Upper lobe of right lung (tissue), 1 donor: Measurements from ENCODE around the gene ELF2. TPM values are rescaled to one million over a fixed set of nuclear protein-coding genes. Genes with fewer than 3 reads are reported as not detected.
"Not testable (repeated sequence)": the region's sequence is repeated elsewhere in the genome, so short reads cannot be mapped to it uniquely, and the experiment has no call there.

Experiments used
- ATAC-seq: fragments of 200-7000 bp; cut with Tn5 transposase; one replicate; pipeline ENCODE4 v1.9.1; 2020; ENCODE audit warnings: mild to moderate bottlenecking, moderate library complexity
- DNase-seq: peaks from one replicate; pipeline ENCODE4 v3.0.0-alpha.2; 2020
- H3K27ac ChIP-seq: fragments of 200-600 bp; one replicate; pipeline ENCODE4 v1.8.0; 2022
- H3K27me3 ChIP-seq: fragments of 200-600 bp; one replicate; pipeline ENCODE4 v1.8.0; 2022; ENCODE audit warnings: mild to moderate bottlenecking
- H3K36me3 ChIP-seq: fragments of 200-600 bp; one replicate; pipeline ENCODE4 v1.8.0; 2022
- H3K4me1 ChIP-seq: fragments of 200-600 bp; one replicate; pipeline ENCODE4 v1.8.0; 2022
- H3K4me3 ChIP-seq: fragments of 200-600 bp; one replicate; pipeline ENCODE4 v1.8.0; 2022; ENCODE audit warnings: mild to moderate bottlenecking
- H3K9me3 ChIP-seq: fragments of 200-600 bp; one replicate; pipeline ENCODE4 v1.8.0; 2022
- intact Hi-C: fragments of 100-400 bp; cut with DNase I; formaldehyde crosslinking; loops from one replicate; pipeline ENCODE4 v1.11.0; 2022
- total RNA-seq: library from RNA; stranded (reverse); fragmentation: NEBNext Ultra II Directional; extraction: Animal tissue kit (Norgen Biotek cat#: 25700); gene quantifications from one replicate; pipeline ENCODE4 v1.2.1, GENCODE V29; 2021
- TF ChIP-seq, protein P1 (sequence below): fragments of 200-600 bp; IDR thresholded peaks from one replicate; pipeline ENCODE4 v1.8.0; 2022; ENCODE audit warnings: antibody characterized with exemption
- donor health status: DM: no; HTN: yes; CAD: no; lungs with severe emphysema.

The ELF2 gene
- total RNA-seq, 1 donor from 2014 or later, result 48.2 TPM

DNA sequence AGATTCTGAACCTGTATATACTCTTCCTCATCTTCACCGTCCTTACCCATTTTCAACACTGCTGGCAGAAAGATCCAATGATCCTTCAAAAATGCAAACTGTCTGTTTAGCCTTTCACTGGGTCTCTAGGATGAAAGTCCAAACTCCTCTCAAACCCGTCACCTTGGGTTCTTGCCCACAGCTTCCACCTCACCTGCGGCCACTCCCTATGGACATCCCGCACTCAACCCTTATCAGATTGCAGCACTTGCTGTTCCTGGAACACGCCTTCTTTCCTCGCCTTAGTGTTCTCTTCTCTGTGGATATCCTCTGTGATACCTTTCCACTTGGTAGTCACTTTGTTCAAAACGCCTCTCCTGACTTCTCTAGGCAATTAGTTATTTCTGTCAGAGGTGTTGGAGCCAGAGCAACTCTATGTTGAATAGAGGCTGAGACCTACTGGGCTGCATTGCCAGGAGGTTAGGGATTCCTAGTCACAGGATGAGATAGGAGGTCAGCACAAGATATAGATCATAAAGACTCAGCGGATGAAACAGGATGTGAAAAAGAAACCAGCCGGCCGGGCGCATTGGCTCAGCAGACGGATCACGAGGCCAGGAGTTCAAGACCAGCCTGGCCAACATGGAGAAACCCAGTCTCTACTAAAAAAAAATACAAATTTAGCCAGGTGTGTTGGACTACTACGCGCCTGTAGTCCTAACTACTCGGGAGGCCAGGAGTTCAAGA, 165.6 kb downstream of the ELF2 start:
- Histone ChIP-seq H3K36me3 (no peaks in the 10 kb centered on the region), H3K4me1 (peaks cover 6% of the 10 kb centered on the region), H3K27ac (no peak overlapping the region), H3K4me3 (no peak overlapping the region), H3K9me3 (no peaks in the 10 kb centered on the region), H3K27me3 (no peaks in the 10 kb centered on the region)
- intact Hi-C loops, result no loop called here
- DNase-seq, result no peak
- no peak for ATAC-seq
- TF ChIP-seq, protein P1, sequence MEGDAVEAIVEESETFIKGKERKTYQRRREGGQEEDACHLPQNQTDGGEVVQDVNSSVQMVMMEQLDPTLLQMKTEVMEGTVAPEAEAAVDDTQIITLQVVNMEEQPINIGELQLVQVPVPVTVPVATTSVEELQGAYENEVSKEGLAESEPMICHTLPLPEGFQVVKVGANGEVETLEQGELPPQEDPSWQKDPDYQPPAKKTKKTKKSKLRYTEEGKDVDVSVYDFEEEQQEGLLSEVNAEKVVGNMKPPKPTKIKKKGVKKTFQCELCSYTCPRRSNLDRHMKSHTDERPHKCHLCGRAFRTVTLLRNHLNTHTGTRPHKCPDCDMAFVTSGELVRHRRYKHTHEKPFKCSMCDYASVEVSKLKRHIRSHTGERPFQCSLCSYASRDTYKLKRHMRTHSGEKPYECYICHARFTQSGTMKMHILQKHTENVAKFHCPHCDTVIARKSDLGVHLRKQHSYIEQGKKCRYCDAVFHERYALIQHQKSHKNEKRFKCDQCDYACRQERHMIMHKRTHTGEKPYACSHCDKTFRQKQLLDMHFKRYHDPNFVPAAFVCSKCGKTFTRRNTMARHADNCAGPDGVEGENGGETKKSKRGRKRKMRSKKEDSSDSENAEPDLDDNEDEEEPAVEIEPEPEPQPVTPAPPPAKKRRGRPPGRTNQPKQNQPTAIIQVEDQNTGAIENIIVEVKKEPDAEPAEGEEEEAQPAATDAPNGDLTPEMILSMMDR, result no peak

DNA sequence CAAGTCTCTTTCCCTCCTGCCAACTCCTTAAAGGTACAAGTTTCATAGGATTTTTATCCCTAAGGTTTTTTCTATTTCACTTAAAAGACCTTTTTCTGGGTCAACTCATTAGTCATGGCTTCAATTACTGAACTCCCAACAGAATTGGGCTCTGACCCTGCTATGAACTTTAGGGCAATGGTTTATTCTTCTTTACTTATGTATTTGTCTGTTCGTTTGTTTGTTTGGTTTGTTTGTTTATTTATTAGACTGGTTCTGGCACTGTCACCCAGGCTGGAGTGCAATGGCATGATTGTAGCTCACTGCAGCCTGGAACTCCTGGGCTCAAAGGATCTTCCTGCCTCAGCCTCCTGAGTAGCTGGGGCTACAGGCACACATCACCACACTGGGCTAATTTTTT, 167.3 kb downstream of the ELF2 start:
- DNase-seq (no peak), ATAC-seq (no peak)
- TF ChIP-seq, protein P1, result no peak
- H3K27me3 ChIP-seq, result no peaks in the 10 kb centered on the region
- intact Hi-C loops, result no loop called here
- no peaks in the 10 kb centered on the region for H3K36me3 ChIP-seq
- peaks cover 1% of the 10 kb centered on the region for H3K4me1 ChIP-seq
- no peak overlapping the region for H3K4me3 ChIP-seq
- no peaks in the 10 kb centered on the region for H3K9me3 ChIP-seq
- no peak overlapping the region for H3K27ac ChIP-seq

DNA sequence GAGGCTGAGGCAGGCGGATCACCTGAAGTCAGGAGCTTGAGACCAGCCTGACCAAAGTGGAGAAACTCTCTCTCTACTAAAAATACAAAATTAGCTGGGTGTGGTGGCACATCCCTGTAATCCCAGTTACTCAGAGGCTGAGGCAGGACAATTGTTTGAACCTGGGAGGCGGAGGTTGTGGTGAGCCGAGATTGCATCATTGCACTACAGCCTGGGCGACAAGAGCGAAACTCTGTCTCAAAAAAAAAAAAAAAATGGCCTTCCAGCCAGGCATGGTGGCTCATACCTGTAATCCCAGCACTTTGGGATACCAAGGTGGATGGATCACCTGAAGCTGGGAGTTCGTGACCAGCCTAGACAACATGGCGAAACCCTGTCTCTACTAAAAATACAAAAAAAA, 168.7 kb downstream of the ELF2 start:
- intact Hi-C loops, result not testable (repeated sequence)

DNA sequence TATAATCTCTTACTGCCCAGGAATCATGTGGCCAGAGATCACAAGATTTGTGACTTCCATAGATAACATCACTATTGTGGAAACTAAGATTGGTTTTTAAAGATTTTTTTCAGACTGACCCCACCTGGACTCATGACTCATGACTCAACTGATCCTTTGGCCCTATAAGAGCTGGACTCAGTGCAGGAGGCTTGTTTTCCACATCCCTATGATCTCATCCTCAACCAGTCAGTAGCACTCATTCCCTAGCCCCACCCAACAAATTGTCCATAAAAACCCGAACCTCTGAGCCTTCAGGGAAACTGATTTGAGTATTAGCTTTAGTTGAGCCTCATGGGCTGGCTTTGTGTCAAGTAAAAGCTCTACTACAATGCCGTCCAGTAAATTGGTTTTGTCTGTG, 169.4 kb downstream of the ELF2 start:
- Histone ChIP-seq H3K27ac (no peak overlapping the region), H3K36me3 (no peaks in the 10 kb centered on the region), H3K4me3 (no peak overlapping the region), H3K4me1 (no peaks in the 10 kb centered on the region), H3K9me3 (no peaks in the 10 kb centered on the region), H3K27me3 (no peaks in the 10 kb centered on the region)
- DNase-seq (no peak), ATAC-seq (no peak)
- TF ChIP-seq, protein P1, result no peak
- intact Hi-C loops, result no loop called here

More for the DNA sequence above, 168.7 kb downstream of the ELF2 start:
- H3K9me3 ChIP-seq, ATAC-seq, H3K4me3 ChIP-seq, H3K4me1 ChIP-seq, DNase-seq, H3K27me3 ChIP-seq, H3K36me3 ChIP-seq, H3K27ac ChIP-seq: not testable (repeated sequence)

Other genes starting within 250 kb of the ELF2 start
- gene NOCT, start 161.4 kb downstream of the ELF2 start, total RNA-seq, result 4.8 TPM
- 0.75 TPM for gene MGARP, start 103.0 kb upstream of the ELF2 start, total RNA-seq
- 38.5 TPM for gene NAA15, start 124.3 kb upstream of the ELF2 start, total RNA-seq
- gene NDUFC1, start 125.3 kb upstream of the ELF2 start, total RNA-seq, result 52.9 TPM